ENCODE measurements around the gene LMTK2. TPM values are rescaled to one million over a fixed set of nuclear protein-coding genes. Genes with fewer than 3 reads are reported as not detected.

Gene LMTK2
- total RNA-seq, 1 experiment from 2014 or later: 37.1 TPM

DNA sequence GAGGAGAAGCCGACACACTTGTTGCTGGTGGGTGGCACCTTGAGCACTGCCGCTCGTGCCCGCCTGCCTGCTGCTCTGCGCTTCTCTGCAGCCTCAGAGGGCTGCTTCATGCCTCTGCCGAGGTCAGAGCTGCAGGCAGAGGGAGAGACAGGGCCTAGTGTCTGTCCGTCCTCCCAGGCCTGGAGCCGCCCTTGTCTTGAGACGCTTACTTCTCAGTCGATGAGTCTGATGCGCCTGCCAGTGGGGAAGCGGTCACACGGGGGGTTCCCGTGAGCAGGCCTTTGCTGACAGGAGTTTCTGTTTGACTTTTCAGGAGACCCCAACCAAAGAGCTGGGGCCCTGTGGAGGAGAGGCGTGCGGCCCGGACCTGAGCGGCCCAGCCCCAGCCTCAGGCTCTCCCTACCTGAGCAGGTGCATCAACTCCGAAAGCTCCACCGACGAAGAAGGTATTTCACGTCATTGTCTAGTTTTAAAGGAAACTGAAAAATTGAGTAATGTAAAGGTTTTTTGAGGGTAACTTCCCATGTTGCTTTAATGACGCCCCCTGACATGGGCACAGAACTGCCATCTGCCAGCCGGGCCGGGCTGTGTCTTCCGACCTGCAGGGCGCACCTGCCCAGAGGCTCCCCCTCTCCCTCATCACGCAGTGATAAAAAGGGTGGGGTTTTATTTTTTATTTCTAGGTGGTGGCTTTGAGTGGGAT, 96.8 kb downstream of the LMTK2 start:
- POLR2A ChIA-PET (ENCODE audit: unreplicated experiment): no interaction called here
- Histone ChIP-seq H3K4me3 (no peak overlapping the region), H3K9me3 (ENCODE audit: insufficient read depth, low read depth) (no peaks in the 10 kb centered on the region), H3F3A (ENCODE audit: insufficient read depth, low read depth) (peaks cover 6% of the 10 kb centered on the region; the same call in 1 of the 2 replicates), H3K27ac (no peak overlapping the region), H2AFZ (no peak overlapping the region), H3K4me1 (replicated peaks; ENCODE audit: insufficient read depth) (no peaks in the 10 kb centered on the region), H3K4me2 (no peak overlapping the region), H3K79me2 (ENCODE audit: low read depth) (peaks cover 12% of the 10 kb centered on the region), H3K36me3 (ENCODE audit: low read depth) (0 out of 2 replicates have a peak, but pooled peaks cover 4% of the 10 kb centered on the region), H4K20me1 (ENCODE audit: insufficient read depth) (peaks cover 12% of the 10 kb centered on the region), H3K27me3 (ENCODE audit: insufficient read depth, low read depth) (no peaks in the 10 kb centered on the region), H3K9me2 (ENCODE audit: insufficient read depth) (no peaks in the 10 kb centered on the region)
- BruUV-seq (replicated peaks): no TSS peak
- intact Hi-C loops (cut with micrococcal nuclease; ENCODE audit: unreplicated experiment): no loop called here
- CTCF ChIA-PET: no interaction called here
- TF ChIP-seq, protein P1, sequence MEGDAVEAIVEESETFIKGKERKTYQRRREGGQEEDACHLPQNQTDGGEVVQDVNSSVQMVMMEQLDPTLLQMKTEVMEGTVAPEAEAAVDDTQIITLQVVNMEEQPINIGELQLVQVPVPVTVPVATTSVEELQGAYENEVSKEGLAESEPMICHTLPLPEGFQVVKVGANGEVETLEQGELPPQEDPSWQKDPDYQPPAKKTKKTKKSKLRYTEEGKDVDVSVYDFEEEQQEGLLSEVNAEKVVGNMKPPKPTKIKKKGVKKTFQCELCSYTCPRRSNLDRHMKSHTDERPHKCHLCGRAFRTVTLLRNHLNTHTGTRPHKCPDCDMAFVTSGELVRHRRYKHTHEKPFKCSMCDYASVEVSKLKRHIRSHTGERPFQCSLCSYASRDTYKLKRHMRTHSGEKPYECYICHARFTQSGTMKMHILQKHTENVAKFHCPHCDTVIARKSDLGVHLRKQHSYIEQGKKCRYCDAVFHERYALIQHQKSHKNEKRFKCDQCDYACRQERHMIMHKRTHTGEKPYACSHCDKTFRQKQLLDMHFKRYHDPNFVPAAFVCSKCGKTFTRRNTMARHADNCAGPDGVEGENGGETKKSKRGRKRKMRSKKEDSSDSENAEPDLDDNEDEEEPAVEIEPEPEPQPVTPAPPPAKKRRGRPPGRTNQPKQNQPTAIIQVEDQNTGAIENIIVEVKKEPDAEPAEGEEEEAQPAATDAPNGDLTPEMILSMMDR (conservative IDR thresholded peaks at IDR 0.05): no peak
- TF ChIP-seq EZH2 (IDR thresholded peaks at IDR 0.05; ENCODE audit: low read depth): no peak
- no peak for DNase-seq

- ChIA-PET POLR2A (ENCODE audit: unreplicated experiment) (no interaction called here), CTCF (no interaction called here)
- Histone ChIP-seq H3K27me3 (ENCODE audit: insufficient read depth, low read depth) (no peaks in the 10 kb centered on the region), H3K9me2 (ENCODE audit: insufficient read depth) (no peaks in the 10 kb centered on the region), H2AFZ (no peak overlapping the region), H3K4me1 (replicated peaks; ENCODE audit: insufficient read depth) (no peaks in the 10 kb centered on the region), H3K79me2 (ENCODE audit: low read depth) (peaks cover 10% of the 10 kb centered on the region; the same call in 1 of the 2 replicates), H4K20me1 (ENCODE audit: insufficient read depth) (peaks cover 12% of the 10 kb centered on the region), H3F3A (ENCODE audit: insufficient read depth, low read depth) (peaks cover 3% of the 10 kb centered on the region; the same call in 1 of the 2 replicates), H3K4me3 (no peak overlapping the region), H3K9me3 (ENCODE audit: insufficient read depth, low read depth) (no peaks in the 10 kb centered on the region), H3K36me3 (ENCODE audit: low read depth) (0 out of 2 replicates have a peak, but pooled peaks cover 4% of the 10 kb centered on the region), H3K27ac (no peak overlapping the region), H3K4me2 (no peak overlapping the region)
- intact Hi-C loops (cut with micrococcal nuclease; ENCODE audit: unreplicated experiment): no loop called here
- DNase-seq: no peak
- BruUV-seq (replicated peaks): no TSS peak
- TF ChIP-seq, protein P1 (conservative IDR thresholded peaks at IDR 0.05): no peak
- no peak for TF ChIP-seq EZH2 (IDR thresholded peaks at IDR 0.05; ENCODE audit: low read depth)
These were observed 97.4 kb downstream of the LMTK2 start for GRCh38 chr7:98203964-98204605.

DNA sequence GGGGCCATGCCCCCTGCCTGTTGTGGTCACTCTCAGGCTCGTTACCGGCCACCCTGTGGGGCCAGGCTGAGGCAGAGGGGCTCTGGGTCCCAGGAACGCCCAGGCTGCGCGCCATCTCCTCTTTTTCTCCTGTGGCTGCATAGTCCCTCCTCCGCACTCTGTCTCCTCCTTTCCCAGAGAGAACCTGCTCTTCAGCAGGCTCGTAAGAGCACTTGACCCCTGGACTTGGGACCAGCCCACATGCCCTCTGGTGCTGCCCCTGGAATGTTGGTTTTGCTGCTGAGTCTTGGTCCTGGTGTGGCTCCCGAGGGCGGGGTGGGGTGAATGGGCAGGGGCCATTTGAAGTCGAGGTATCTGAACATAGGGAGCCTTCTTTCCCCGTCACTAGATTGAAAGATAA, 98.0 kb downstream of the LMTK2 start:
- Histone ChIP-seq H3K36me3 (ENCODE audit: low read depth) (0 out of 2 replicates have a peak, but pooled peaks cover 4% of the 10 kb centered on the region), H3K4me3 (no peak overlapping the region), H3K4me2 (no peak overlapping the region), H3K4me1 (replicated peaks; ENCODE audit: insufficient read depth) (no peaks in the 10 kb centered on the region), H3K27ac (no peak overlapping the region), H4K20me1 (ENCODE audit: insufficient read depth) (peaks cover 12% of the 10 kb centered on the region), H3K9me2 (ENCODE audit: insufficient read depth) (no peaks in the 10 kb centered on the region), H3K79me2 (ENCODE audit: low read depth) (peaks cover 7% of the 10 kb centered on the region; the same call in 1 of the 2 replicates), H3K27me3 (ENCODE audit: insufficient read depth, low read depth) (no peaks in the 10 kb centered on the region), H3K9me3 (ENCODE audit: insufficient read depth, low read depth) (no peaks in the 10 kb centered on the region), H3F3A (ENCODE audit: insufficient read depth, low read depth) (no peaks in the 10 kb centered on the region; the same call in 1 of the 2 replicates), H2AFZ (no peak overlapping the region)
- ChIA-PET CTCF (no interaction called here), POLR2A (ENCODE audit: unreplicated experiment) (no interaction called here)
- no TSS peak for BruUV-seq (replicated peaks)
- DNase-seq: no peak
- intact Hi-C loops (cut with micrococcal nuclease; ENCODE audit: unreplicated experiment): no loop called here
- TF ChIP-seq, protein P1 (conservative IDR thresholded peaks at IDR 0.05): no peak
- no peak for TF ChIP-seq EZH2 (IDR thresholded peaks at IDR 0.05; ENCODE audit: low read depth)

Data from PC-9 (cell line).